ENCODE results near the gene SH3RF2. TPM values are rescaled to one million over a fixed set of nuclear protein-coding genes. Genes with fewer than 3 reads are reported as not detected.

SH3RF2 gene
- total RNA-seq, 6 donors from 2014 or later: 9.2 to 19.3 (median 14.3) TPM

DNA sequence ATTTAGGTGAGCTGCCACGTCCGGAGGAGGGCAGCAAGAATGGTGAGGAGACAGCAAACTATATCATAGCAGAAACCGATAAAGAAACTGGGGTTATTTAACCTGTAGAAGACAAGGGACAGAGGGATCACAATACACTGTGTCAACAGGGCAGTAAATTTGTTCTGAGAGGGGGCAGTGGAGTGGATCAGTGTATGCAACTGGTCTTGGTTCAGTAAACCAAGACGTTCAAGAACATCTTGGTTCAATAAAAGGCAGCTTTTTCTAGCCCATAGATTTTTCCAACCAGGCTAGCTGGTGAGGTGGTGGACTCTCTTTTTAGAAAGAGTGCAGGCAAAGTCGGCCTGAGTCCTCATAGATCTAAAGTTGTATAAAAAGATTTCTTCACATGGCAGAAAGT lies 113.7 kb downstream of the SH3RF2 start:
- TF ChIP-seq EP300 (IDR thresholded peaks at IDR 0.05) (no peak), POLR2AphosphoS5 (IDR thresholded peaks at IDR 0.05) (no peak)
- TF ChIP-seq, protein P1, sequence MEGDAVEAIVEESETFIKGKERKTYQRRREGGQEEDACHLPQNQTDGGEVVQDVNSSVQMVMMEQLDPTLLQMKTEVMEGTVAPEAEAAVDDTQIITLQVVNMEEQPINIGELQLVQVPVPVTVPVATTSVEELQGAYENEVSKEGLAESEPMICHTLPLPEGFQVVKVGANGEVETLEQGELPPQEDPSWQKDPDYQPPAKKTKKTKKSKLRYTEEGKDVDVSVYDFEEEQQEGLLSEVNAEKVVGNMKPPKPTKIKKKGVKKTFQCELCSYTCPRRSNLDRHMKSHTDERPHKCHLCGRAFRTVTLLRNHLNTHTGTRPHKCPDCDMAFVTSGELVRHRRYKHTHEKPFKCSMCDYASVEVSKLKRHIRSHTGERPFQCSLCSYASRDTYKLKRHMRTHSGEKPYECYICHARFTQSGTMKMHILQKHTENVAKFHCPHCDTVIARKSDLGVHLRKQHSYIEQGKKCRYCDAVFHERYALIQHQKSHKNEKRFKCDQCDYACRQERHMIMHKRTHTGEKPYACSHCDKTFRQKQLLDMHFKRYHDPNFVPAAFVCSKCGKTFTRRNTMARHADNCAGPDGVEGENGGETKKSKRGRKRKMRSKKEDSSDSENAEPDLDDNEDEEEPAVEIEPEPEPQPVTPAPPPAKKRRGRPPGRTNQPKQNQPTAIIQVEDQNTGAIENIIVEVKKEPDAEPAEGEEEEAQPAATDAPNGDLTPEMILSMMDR (IDR thresholded peaks at IDR 0.05): no peak
- WGBS, 2 donors: 79 to 90% methylated on average over 5 of the region's 5 CpGs
- DNase-seq (no peak), ATAC-seq (ENCODE audit: low FRiP score in 2 of 2) (no peak)
- H3K4me1 ChIP-seq: no peaks in the 10 kb centered on the region
- no peaks in the 10 kb centered on the region for H3K27me3 ChIP-seq
- no peak overlapping the region for H3K4me3 ChIP-seq
- H3K9me3 ChIP-seq: no peaks in the 10 kb centered on the region
- no peaks in the 10 kb centered on the region for H3K36me3 ChIP-seq
- no peak overlapping the region for H3K27ac ChIP-seq

DNA sequence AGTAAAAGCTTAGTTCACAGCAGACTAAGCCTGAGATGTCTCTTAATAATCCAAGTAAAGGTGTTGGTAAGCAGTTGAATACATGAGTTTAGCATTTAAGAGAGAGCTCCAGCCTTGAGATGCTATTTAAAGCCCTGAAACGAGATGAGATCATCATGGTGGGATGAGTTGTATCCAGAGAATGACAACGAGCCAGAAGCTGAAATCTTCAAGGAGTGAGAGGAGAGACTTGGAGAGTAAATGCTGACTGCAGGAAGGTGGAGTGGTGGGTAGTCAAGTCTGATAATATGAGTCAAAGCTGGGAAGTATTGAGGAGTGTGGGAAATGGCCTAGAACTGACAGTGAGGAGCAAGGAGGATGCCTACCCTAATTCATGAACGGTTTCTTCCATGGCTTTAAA lies 115.3 kb downstream of the SH3RF2 start:
- WGBS, 2 donors: 73 to 75% methylated on average over 3 of the region's 3 CpGs
- Histone ChIP-seq H3K27ac (no peak overlapping the region), H3K27me3 (no peaks in the 10 kb centered on the region), H3K4me3 (no peak overlapping the region), H3K9me3 (no peaks in the 10 kb centered on the region), H3K4me1 (no peaks in the 10 kb centered on the region), H3K36me3 (no peaks in the 10 kb centered on the region)
- ATAC-seq (ENCODE audit: low FRiP score in 2 of 2) (no peak), DNase-seq (no peak)
- TF ChIP-seq POLR2AphosphoS5 (IDR thresholded peaks at IDR 0.05) (no peak), POLR2A (IDR thresholded peaks at IDR 0.05) (no peak), EP300 (IDR thresholded peaks at IDR 0.05) (no peak)
- TF ChIP-seq, protein P1 (IDR thresholded peaks at IDR 0.05): no peak

DNA sequence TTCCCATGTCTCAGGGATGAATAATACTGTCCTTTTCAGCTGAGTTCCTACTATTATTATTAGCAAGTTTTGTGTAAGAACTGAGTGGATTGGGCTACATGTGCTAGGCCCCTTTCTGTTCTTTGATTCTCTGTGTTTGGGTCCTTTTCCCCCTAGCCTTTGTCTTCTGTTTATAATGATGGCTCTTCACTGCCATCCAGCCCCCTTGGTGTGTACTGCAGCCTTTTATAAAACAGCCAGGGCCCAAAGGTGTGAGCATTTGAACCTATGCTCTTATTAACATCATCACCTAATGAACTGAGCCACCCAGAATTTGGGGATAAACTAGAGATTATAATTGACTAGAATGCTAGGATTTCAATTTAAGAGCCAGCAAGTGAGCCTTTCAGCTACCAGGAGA lies 116.4 kb downstream of the SH3RF2 start:
- H3K27me3 ChIP-seq: no peaks in the 10 kb centered on the region
- DNase-seq: no peak
- H3K4me1 ChIP-seq: no peaks in the 10 kb centered on the region
- H3K27ac ChIP-seq: no peak overlapping the region
- ATAC-seq (ENCODE audit: low FRiP score in 2 of 2): no peak
- H3K9me3 ChIP-seq: no peaks in the 10 kb centered on the region
- no peaks in the 10 kb centered on the region for H3K36me3 ChIP-seq
- TF ChIP-seq EP300 (IDR thresholded peaks at IDR 0.05) (no peak), POLR2AphosphoS5 (IDR thresholded peaks at IDR 0.05) (no peak), POLR2A (IDR thresholded peaks at IDR 0.05) (no peak)
- TF ChIP-seq, protein P1 (IDR thresholded peaks at IDR 0.05): no peak
- no peak overlapping the region for H3K4me3 ChIP-seq

DNA sequence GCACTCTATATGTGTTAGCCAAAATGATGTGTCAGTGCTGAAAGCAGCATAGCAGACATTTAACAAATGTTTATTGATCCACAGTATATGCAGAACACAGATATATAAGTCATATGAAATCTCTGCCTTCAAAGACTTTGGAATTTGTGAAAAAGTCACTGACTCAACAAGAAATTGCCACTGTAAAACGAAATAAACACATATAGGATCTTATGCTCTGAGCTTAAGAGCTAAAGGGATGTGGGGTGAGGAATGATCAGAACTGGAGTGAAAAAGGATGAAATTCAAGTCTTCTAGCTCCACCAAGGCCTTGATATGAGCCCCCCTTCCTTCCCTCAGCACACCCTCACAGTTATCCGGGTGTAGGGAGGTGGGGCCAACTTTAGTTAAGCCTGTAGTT lies 119.1 kb downstream of the SH3RF2 start:
- H3K27me3 ChIP-seq: no peaks in the 10 kb centered on the region
- H3K36me3 ChIP-seq: no peaks in the 10 kb centered on the region
- no peaks in the 10 kb centered on the region for H3K9me3 ChIP-seq
- DNase-seq (no peak), ATAC-seq (ENCODE audit: low FRiP score in 2 of 2) (no peak)
- no peak overlapping the region for H3K4me3 ChIP-seq
- TF ChIP-seq POLR2AphosphoS5 (IDR thresholded peaks at IDR 0.05) (no peak), POLR2A (IDR thresholded peaks at IDR 0.05) (no peak), EP300 (IDR thresholded peaks at IDR 0.05) (no peak)
- TF ChIP-seq, protein P1 (IDR thresholded peaks at IDR 0.05): no peak
- WGBS, 2 donors: 74 to 79% methylated on average over 2 of the region's 2 CpGs
- H3K27ac ChIP-seq: no peak overlapping the region
- no peaks in the 10 kb centered on the region for H3K4me1 ChIP-seq

DNA sequence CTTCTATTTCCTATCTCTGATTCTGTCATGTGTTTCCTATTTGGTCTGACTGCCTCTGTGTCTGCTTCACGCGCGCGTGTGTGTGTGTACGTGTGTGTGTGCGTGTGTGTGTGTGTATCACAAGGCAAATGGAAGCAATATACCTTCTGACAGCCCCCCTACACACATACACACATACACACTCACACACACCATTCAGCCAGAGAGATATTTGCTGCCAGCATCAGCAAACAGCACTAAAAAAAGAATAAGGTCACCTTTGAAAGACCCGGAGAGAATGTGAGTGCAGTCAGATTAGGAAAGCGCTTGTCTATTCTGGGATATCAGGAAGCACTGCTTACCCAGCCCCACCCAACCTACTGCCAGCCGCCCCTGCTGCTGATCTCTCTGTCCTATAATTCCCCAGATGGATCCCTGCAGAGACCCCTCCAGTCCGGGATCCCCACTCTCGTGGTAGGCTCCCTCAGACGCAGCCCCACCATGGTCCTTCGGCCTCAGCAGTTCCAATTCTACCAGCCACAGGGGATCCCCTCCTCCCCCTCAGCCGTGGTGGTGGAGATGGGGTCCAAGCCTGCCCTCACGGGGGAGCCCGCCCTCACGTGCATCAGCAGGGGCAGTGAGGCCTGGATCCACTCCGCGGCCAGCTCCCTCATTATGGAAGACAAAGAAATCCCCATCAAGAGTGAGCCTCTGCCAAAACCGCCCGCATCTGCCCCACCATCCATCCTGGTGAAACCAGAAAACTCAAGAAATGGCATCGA lies 123.3 kb downstream of the SH3RF2 start:
- Histone ChIP-seq H3K9me3 (no peaks in the 10 kb centered on the region), H3K4me1 (no peaks in the 10 kb centered on the region), H3K27me3 (no peaks in the 10 kb centered on the region), H3K36me3 (no peaks in the 10 kb centered on the region), H3K27ac (no peak overlapping the region), H3K4me3 (no peak overlapping the region)
- 66 to 71% methylated on average over 20 to 21 of the region's 22 CpGs for WGBS, 2 donors
- peak in 1 of 2 donors; percentile 46 for ATAC-seq (ENCODE audit: low FRiP score in 2 of 2)
- peak in 1 of 2 donors; percentile 43 for DNase-seq
- TF ChIP-seq POLR2AphosphoS5 (IDR thresholded peaks at IDR 0.05) (no peak), POLR2A (IDR thresholded peaks at IDR 0.05) (no peak), EP300 (IDR thresholded peaks at IDR 0.05) (no peak)
- TF ChIP-seq, protein P1 (IDR thresholded peaks at IDR 0.05): no peak

Data from upper lobe of left lung (tissue), 6 donors.